Measurements from ENCODE around the gene TRPM3.

GRCh38 chr9:70529377-70529776 is 592.0 kb downstream of the TRPM3 start:
- no peak for TF ChIP-seq POLR2A (IDR thresholded peaks at IDR 0.05)
- TF ChIP-seq CTCF (IDR thresholded peaks at IDR 0.05 in 8 of 11, conservative IDR thresholded peaks at IDR 0.05 in 3 of 11), result no peak
- no peak for TF ChIP-seq POLR2AphosphoS5 (IDR thresholded peaks at IDR 0.05)

Measured in spleen (tissue), 7 donors.